BLaER1 (cell line): ENCODE data around the gene COL18A1.
A peak's percentile ranks its signal among the peaks of the same experiment; 100 is the strongest.

ENCODE experiments used
- H3K27ac ChIP-seq: shearing (Covaris generic); formaldehyde crosslinking; 2 replicates; pipeline ENCODE4 v1.8.1; 2022
- H3K27me3 ChIP-seq: shearing (Covaris generic); formaldehyde crosslinking; 2 replicates; pipeline ENCODE4 v1.8.1; 2022
- H3K36me3 ChIP-seq: shearing (Covaris generic); formaldehyde crosslinking; 2 replicates; pipeline ENCODE4 v1.8.1; 2022
- H3K4me1 ChIP-seq: shearing (Covaris generic); formaldehyde crosslinking; 2 replicates; pipeline ENCODE4 v1.8.1; 2022
- H3K4me2 ChIP-seq: shearing (Covaris generic); formaldehyde crosslinking; 2 replicates; pipeline ENCODE4 v1.8.1; 2022
- H3K4me3 ChIP-seq: shearing (Covaris generic); formaldehyde crosslinking; 2 replicates; pipeline ENCODE4 v1.8.1; 2022
- H3K9ac ChIP-seq: shearing (Covaris generic); formaldehyde crosslinking; 2 replicates; pipeline ENCODE4 v1.8.1; 2022
- H3K9me3 ChIP-seq: shearing (Covaris generic); formaldehyde crosslinking; 2 replicates; pipeline ENCODE4 v1.8.1; 2022
- H4K20me1 ChIP-seq: shearing (Covaris generic); formaldehyde crosslinking; 2 replicates; pipeline ENCODE4 v1.8.1; 2022
- Cebpa-rat ChIP-seq: shearing (Covaris generic); IDR thresholded peaks from 2 replicates; pipeline ENCODE4 v1.8.1; 2022

COL18A1 gene

DNA sequence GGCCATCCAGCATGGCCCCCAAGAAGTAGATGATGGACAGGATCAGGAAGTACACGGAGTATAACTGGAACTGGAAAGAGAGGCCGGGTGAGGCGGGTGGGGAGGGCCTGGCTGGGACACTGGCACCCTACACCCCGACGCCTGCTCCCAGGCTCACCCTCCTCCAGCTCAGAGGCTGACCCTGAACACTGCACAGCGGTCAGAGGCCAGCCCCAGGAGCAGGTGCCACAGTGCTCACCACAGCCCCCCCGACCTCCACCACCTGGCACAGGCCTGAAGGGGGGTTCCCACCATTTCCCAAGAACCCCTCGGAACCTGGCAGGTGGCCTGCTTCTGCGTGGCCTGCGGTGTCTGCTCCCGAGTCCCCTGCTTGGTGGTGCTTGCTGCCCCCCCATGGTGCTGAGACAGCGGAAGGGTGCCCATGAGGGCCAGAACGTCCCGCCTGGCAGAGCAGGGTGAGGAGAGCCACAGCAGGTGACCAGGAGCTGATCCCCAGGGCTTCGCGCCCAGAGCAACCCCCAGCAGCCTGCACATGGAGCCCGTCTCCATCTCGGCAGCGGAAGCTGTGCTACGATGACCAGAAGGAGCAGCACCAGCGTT is 111.2 kb downstream of the COL18A1 start:
- Histone ChIP-seq H3K9me3 (peaks cover 35% of the 10 kb centered on the region), H3K27me3 (no peaks in the 10 kb centered on the region), H3K36me3 (peaks cover 93% of the 10 kb centered on the region), H3K9ac (peak overlapping the region; percentile 48; the same call in 1 of the 2 replicates), H3K4me2 (peak overlapping the region; percentile 52; the same call in 1 of the 2 replicates), H3K27ac (peak overlapping the region; percentile 82; the same call in 1 of the 2 replicates), H4K20me1 (peaks cover 31% of the 10 kb centered on the region), H3K4me3 (no peak overlapping the region), H3K4me1 (peaks cover 53% of the 10 kb centered on the region)
- TF ChIP-seq Cebpa-rat: no peak

DNA sequence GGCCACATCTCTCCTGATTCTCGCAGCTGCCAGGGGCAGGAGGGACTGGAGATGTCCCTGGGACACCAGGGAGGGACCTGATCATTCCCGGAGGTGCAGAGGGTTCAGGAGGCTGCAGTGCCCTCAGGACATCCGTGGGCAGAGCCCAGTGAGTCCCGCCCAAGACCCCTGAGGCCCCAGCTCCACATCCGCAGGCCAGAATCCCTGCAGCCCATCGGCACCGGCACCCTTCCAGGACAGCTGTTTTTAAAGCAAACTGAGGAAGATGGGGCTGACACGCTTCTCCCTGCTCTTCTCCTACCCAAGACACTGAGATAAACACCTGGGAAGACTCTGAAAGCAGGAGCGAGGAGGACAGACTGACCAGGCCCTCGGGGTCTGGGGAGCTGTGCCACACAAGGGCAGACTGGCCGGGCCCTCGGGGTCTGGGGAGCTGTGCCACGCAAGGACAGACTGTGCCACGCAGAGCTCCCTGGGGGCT is 111.7 kb downstream of the COL18A1 start:
- Histone ChIP-seq H3K4me1 (peaks cover 51% of the 10 kb centered on the region), H3K4me2 (peak overlapping the region; percentile 52), H3K27ac (peak overlapping the region; percentile 82), H3K9ac (peak overlapping the region; percentile 48; the same call in 1 of the 2 replicates), H3K36me3 (peaks cover 95% of the 10 kb centered on the region), H3K27me3 (no peaks in the 10 kb centered on the region), H3K9me3 (peaks cover 40% of the 10 kb centered on the region), H4K20me1 (peaks cover 26% of the 10 kb centered on the region), H3K4me3 (no peak overlapping the region)
- no peak for TF ChIP-seq Cebpa-rat

- Histone ChIP-seq H3K36me3 (peaks cover 95% of the 10 kb centered on the region), H3K4me3 (no peak overlapping the region), H3K9me3 (peaks cover 48% of the 10 kb centered on the region), H3K4me2 (peak overlapping the region; percentile 52), H4K20me1 (peaks cover 19% of the 10 kb centered on the region), H3K27me3 (no peaks in the 10 kb centered on the region), H3K27ac (peak overlapping the region; percentile 82), H3K4me1 (peaks cover 44% of the 10 kb centered on the region), H3K9ac (peak overlapping the region; percentile 48; the same call in 1 of the 2 replicates)
- TF ChIP-seq Cebpa-rat: peak; percentile 62; the same call in 1 of the 2 replicates
Measured at GRCh38 chr21:45517249-45518065, 112.5 kb downstream of the COL18A1 start.

- peaks cover 8% of the 10 kb centered on the region; the same call in 1 of the 2 replicates for H4K20me1 ChIP-seq
- H3K27ac ChIP-seq: no peak overlapping the region
- H3K4me2 ChIP-seq: no peak overlapping the region
- H3K9ac ChIP-seq: no peak overlapping the region
- H3K9me3 ChIP-seq: peaks cover 61% of the 10 kb centered on the region
- no peaks in the 10 kb centered on the region for H3K27me3 ChIP-seq
- no peak for TF ChIP-seq Cebpa-rat
- peaks cover 31% of the 10 kb centered on the region for H3K4me1 ChIP-seq
- no peak overlapping the region for H3K4me3 ChIP-seq
- H3K36me3 ChIP-seq: peaks cover 95% of the 10 kb centered on the region
Measured at GRCh38 chr21:45518742-45519141, 113.8 kb downstream of the COL18A1 start.

DNA sequence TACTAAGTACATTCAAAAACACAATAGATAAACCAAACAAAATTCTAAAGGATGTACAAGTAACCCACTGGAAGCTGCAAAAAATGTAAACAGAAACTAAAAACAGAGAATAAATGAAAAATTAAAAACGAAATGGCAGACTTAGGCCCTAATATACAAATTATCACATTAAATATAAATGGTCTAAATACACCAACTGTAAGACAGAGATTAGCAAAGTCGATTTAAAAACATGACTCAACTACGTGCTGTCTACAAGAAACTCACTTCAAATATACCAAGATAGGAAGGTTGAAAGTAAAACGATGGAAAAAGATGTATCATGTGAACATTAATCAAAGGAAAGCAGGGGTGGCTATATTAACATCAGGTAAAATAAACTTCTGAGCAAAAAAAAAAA is 114.2 kb downstream of the COL18A1 start:
- peaks cover 62% of the 10 kb centered on the region for H3K9me3 ChIP-seq
- H3K4me2 ChIP-seq: no peak overlapping the region
- H3K9ac ChIP-seq: no peak overlapping the region
- H3K36me3 ChIP-seq: peaks cover 94% of the 10 kb centered on the region
- 0 out of 2 replicates have a peak overlapping the region, but pooled peaks have one; percentile 19 for H3K4me3 ChIP-seq
- H3K27ac ChIP-seq: no peak overlapping the region
- peaks cover 3% of the 10 kb centered on the region; the same call in 1 of the 2 replicates for H4K20me1 ChIP-seq
- H3K4me1 ChIP-seq: peaks cover 26% of the 10 kb centered on the region
- H3K27me3 ChIP-seq: no peaks in the 10 kb centered on the region
- no peak for TF ChIP-seq Cebpa-rat

GRCh38 chr21:45521241-45521640 is 116.3 kb downstream of the COL18A1 start:
- Histone ChIP-seq H3K4me1 (peaks cover 21% of the 10 kb centered on the region), H3K27me3 (no peaks in the 10 kb centered on the region), H3K27ac (no peak overlapping the region), H4K20me1 (no peaks in the 10 kb centered on the region), H3K36me3 (peaks cover 90% of the 10 kb centered on the region), H3K4me2 (no peak overlapping the region), H3K4me3 (no peak overlapping the region), H3K9me3 (peaks cover 62% of the 10 kb centered on the region), H3K9ac (no peak overlapping the region)
- TF ChIP-seq Cebpa-rat: no peak

DNA sequence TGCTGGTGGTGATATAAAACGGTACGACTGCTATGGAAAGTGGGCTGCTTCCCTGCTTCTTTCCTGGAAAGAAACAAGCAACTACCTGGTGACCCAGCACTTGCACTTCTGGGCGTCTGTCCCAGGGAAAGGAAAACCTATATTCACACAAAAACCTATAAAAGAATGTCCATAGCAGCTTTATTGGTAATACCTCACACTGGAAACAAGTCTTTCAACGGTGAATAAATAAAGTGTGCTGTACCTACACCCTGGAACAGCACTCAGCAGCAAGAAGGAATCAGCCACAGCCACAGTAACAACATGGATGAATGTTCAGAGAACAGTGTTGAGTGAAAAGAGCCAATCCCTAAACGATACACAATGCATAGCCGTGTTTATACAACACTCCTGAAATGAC is 117.4 kb downstream of the COL18A1 start:
- TF ChIP-seq Cebpa-rat: no peak
- Histone ChIP-seq H3K27me3 (no peaks in the 10 kb centered on the region), H3K4me2 (no peak overlapping the region), H3K9me3 (peaks cover 62% of the 10 kb centered on the region), H3K9ac (no peak overlapping the region), H3K36me3 (peaks cover 89% of the 10 kb centered on the region), H4K20me1 (no peaks in the 10 kb centered on the region), H3K27ac (no peak overlapping the region), H3K4me3 (no peak overlapping the region), H3K4me1 (peaks cover 10% of the 10 kb centered on the region)

- Histone ChIP-seq H3K36me3 (peaks cover 93% of the 10 kb centered on the region), H3K4me3 (no peak overlapping the region), H3K27me3 (no peaks in the 10 kb centered on the region), H3K4me1 (peaks cover 4% of the 10 kb centered on the region; the same call in 1 of the 2 replicates), H3K4me2 (no peak overlapping the region), H3K27ac (no peak overlapping the region), H3K9me3 (peaks cover 59% of the 10 kb centered on the region), H3K9ac (no peak overlapping the region), H4K20me1 (no peaks in the 10 kb centered on the region)
- TF ChIP-seq Cebpa-rat: no peak
Measured at GRCh38 chr21:45522986-45523385, 118.0 kb downstream of the COL18A1 start.

- Histone ChIP-seq H3K36me3 (peaks cover 94% of the 10 kb centered on the region), H3K27me3 (no peaks in the 10 kb centered on the region), H3K4me2 (no peak overlapping the region), H3K9ac (no peak overlapping the region), H3K9me3 (peaks cover 53% of the 10 kb centered on the region), H4K20me1 (no peaks in the 10 kb centered on the region), H3K4me3 (no peak overlapping the region), H3K4me1 (no peaks in the 10 kb centered on the region), H3K27ac (no peak overlapping the region)
- TF ChIP-seq Cebpa-rat: no peak
Measured at GRCh38 chr21:45523411-45524101, 118.6 kb downstream of the COL18A1 start.
